Retina (tissue), 1 donor: ENCODE results near the gene LPCAT1.
"Not testable (repeated sequence)": the region's sequence is repeated elsewhere in the genome, so short reads cannot be mapped to it uniquely, and the experiment has no call there.

Experiments
- DNase-seq: peaks from one replicate; pipeline ENCODE4 v3.0.0-alpha.2; 2016

LPCAT1 gene

GRCh38 chr5:1463326-1464095 is 60.2 kb downstream of the LPCAT1 start:
- no peak for DNase-seq

GRCh38 chr5:1462358-1462757 is 61.4 kb downstream of the LPCAT1 start:
- peak; percentile 42 for DNase-seq

- no peak for DNase-seq
Observed at GRCh38 chr5:1461396-1461795, 62.4 kb downstream of the LPCAT1 start.

- DNase-seq = no peak
Observed at GRCh38 chr5:1460054-1460682, 63.6 kb downstream of the LPCAT1 start.

- not testable (repeated sequence) for DNase-seq
Observed at GRCh38 chr5:1459435-1459834, 64.3 kb downstream of the LPCAT1 start.

GRCh38 chr5:1456110-1456881 is 67.5 kb downstream of the LPCAT1 start:
- not testable (repeated sequence) for DNase-seq

GRCh38 chr5:1453613-1454012 is 70.1 kb downstream of the LPCAT1 start:
- no peak for DNase-seq

GRCh38 chr5:1449081-1449630 is 74.6 kb downstream of the LPCAT1 start:
- DNase-seq = no peak

GRCh38 chr5:1448511-1449011 is 75.2 kb downstream of the LPCAT1 start:
- DNase-seq = no peak

GRCh38 chr5:1447671-1448361 is 75.9 kb downstream of the LPCAT1 start:
- DNase-seq = no peak

GRCh38 chr5:1446602-1447343 is 77.0 kb downstream of the LPCAT1 start:
- no peak for DNase-seq

GRCh38 chr5:1445689-1446601 is 77.8 kb downstream of the LPCAT1 start:
- peak; percentile 51 for DNase-seq

- peak; percentile 67 for DNase-seq
Observed at GRCh38 chr5:1445313-1445688, 78.5 kb downstream of the LPCAT1 start, which contains the start of gene SLC6A3. Gene SLC6A3, minus strand, starts transcription at chr5:1445440. Its CDS starts 2,243 bp downstream, at chr5:1443197.

- DNase-seq = peak; percentile 50
Observed at GRCh38 chr5:1444361-1445189, 79.2 kb downstream of the LPCAT1 start.

- DNase-seq = no peak
Observed at GRCh38 chr5:1443991-1444360, 79.8 kb downstream of the LPCAT1 start.

- DNase-seq = no peak
Observed at GRCh38 chr5:1443171-1443570, 80.6 kb downstream of the LPCAT1 start.

- no peak for DNase-seq
Observed at GRCh38 chr5:1442222-1443145, 81.3 kb downstream of the LPCAT1 start.

- DNase-seq = no peak
Observed at GRCh38 chr5:1441166-1441865, 82.4 kb downstream of the LPCAT1 start.
